Esophagus squamous epithelium (tissue), 4 donors: ENCODE data around the gene CNTNAP4.

Experiments
- CTCF ChIP-seq, 6 experiments: fragments of 450-650 bp in 4 of 6; fragments of 200-600 bp in 2 of 6; sonication (generic) in 2 of 6; IDR thresholded peaks; one replicate each; pipeline ENCODE4 v1.5.1; 2016 to 2019; ENCODE audit warnings: antibody characterized with exemption in 6 of 6, mild to moderate bottlenecking in 4 of 6, moderate library complexity in 4 of 6
- POLR2A ChIP-seq, 4 donors: fragments of 450-650 bp; IDR thresholded peaks; one replicate each; pipeline ENCODE4 v1.6.1; 2017; ENCODE audit warnings: antibody characterized with exemption in 4 of 4, mild to moderate bottlenecking in 4 of 4, moderate library complexity in 3 of 4

GRCh38 chr16:76571755-76572154 is 294.6 kb downstream of the CNTNAP4 start:
- TF ChIP-seq POLR2A (IDR thresholded peaks at IDR 0.05): no peak
- no peak for TF ChIP-seq CTCF (IDR thresholded peaks at IDR 0.05)
